ENCODE data around the gene COPS6.
"Not testable (repeated sequence)": the region's sequence is repeated elsewhere in the genome, so short reads cannot be mapped to it uniquely, and the experiment has no call there.

COPS6 gene

DNA sequence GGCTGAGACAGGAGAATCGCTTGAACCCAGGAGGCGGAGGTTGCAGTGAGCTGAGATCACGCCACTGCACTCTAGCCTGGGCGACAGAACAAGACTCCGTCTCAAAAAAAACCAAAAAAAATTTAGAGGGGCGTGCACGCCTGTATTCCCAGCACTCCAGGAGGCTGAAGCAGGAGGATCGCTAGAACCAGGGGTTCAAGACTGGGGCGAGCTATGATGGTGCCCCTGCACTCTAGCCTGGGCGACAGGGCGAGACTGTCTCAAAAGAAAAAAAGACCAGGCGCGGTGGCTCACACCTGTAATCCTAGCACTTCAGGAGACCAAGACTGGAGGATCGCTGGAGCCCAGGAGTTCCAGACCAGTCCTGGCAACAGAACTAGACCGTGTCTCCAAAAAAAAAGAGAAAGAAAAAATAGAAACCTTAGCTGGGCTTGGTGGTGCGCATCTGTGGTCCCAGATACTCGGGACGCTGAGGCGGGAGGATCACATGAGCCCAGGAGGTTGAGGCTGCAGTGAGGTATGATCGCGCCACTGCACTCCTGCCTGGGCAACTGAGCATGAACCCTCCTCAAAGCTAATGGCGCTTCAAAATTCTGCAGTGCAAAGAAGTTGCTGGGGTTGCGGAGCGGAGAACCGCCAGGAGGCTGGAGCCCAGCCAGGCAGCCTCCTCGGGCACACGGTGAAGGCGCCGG is 37.6 kb downstream of the COPS6 start:
- no peak for DNase-seq (ENCODE audit: low read depth in 2 of 2)

GRCh38 chr7:100126931-100127865 is 38.4 kb downstream of the COPS6 start, which contains the start of gene MBLAC1:
TSS of gene MBLAC1 (plus strand) at chr7:100126967. CDS start at chr7:100127396, 429 bp downstream.
- DNase-seq (ENCODE audit: low read depth in 2 of 2), result peak; percentile 79 to 80

GRCh38 chr7:100127866-100128636 is 39.3 kb downstream of the COPS6 start:
- no peak for DNase-seq (ENCODE audit: low read depth in 2 of 2)

DNA sequence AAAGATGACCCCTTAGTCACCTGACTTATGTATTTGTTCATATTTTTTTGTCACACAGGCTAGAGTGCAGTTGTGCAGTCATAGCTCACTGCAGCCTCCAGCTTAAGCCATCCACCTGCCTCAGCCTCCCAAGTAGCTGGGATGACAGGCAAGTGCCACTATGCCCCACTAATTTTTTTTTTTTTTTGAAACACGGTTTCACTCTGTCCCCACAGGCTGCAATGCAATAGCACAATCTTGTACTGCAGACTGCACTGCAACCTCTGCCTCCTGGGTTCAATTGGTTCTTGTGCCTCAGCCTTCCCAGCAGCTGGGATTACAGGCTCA is 39.8 kb downstream of the COPS6 start:
- DNase-seq (ENCODE audit: low read depth in 2 of 2), result no peak

DNA sequence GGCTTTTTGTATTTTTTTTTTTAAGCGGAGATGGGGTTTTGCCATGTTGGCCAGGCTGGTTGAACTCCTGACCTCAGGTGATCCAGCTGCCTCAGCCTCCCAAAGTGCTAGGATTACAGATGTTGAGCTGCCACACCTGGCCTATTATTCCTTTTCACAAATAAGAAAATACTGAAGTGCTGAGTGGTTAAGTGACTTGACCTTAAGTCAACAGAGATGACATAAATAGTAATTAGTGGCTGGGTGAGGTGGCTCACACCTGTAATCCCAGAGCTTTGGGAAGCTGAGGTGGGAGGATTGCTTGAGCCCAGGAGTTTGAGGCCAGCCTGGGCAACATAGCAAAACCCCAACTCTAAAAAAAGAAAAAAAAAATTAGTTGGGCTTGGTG is 41.4 kb downstream of the COPS6 start:
- DNase-seq (ENCODE audit: low read depth in 2 of 2), result not testable (repeated sequence)

DNA sequence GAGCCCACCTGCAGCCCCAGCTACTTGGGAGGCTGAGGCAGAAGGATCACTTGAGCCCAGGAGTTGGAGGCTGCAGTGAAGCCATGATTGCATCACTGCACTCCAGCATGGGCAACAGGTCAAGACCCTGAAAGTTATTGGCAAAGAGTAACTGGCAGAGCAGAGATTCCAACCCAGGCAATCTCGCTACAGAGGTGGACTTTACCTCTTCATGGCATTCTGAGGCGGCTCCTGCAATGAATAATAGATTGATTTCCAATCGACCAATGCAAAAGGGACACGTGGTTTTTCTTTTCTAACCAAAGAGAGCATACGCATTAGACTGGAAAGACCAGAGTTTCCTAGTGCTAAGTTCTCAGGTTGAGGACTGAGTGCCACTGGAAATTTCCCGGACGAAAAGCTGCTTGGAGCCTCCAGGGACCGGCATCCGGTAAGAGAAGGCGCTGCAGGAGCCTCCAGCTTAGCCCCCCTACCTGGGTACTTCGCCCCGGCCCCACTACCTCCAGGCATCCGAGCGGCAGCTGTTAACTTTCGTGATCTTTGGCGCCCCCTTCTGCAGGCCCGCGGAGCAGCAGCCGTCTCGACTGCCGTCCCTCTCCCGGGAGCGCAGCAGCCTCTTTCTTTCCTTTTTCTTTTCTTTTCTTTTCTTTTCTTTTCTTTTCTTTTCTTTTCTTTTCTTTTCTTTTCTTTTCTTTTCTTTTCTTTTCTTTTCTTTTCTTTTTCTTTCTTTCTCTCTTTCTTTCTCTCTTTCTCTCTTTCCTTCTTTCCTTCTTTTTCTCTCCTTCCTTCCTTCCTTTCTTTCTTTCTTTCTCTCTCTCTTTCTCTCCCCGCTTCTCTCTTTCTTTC is 42.1 kb downstream of the COPS6 start:
- peak; percentile 48 to 55 for DNase-seq (ENCODE audit: low read depth in 2 of 2)

- no peak for DNase-seq (ENCODE audit: low read depth in 2 of 2)
These were observed 43.4 kb downstream of the COPS6 start for GRCh38 chr7:100132126-100132525.

GRCh38 chr7:100132697-100133151 is 44.0 kb downstream of the COPS6 start:
- no peak for DNase-seq (ENCODE audit: low read depth in 2 of 2)

GRCh38 chr7:100137851-100138760 is 49.3 kb downstream of the COPS6 start:
- no peak for DNase-seq (ENCODE audit: low read depth in 2 of 2)

DNA sequence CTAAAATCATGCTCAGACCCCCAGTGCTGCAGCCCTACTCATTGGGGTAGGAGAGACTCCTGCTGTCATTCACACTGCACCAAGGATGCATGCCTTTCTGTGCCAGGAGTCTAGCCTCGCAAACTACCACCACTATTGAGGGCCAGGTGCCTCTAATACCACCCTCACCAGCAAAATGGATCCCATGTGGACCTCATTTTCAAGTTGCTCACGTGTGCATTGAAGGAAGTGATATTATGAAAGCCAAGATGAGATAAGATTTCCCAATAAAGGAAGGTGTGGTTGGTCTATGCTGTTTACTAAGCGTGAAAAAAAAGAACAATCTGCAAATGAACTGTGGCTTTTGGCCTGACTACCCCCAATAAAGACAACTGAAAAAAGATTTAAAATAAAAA is 52.8 kb downstream of the COPS6 start:
- DNase-seq (ENCODE audit: low read depth in 2 of 2), result no peak
